Right ventricle myocardium superior (tissue), 1 donor: ENCODE results near the gene SLX4. TPM values are rescaled to one million over a fixed set of nuclear protein-coding genes. Genes with fewer than 3 reads are reported as not detected.

Experiments used
- ATAC-seq: fragments of 200-7000 bp; cut with Tn5 transposase; one replicate; pipeline ENCODE4 v1.9.1; 2020; ENCODE audit warnings: mild to moderate bottlenecking; ENCODE audit not compliant: poor library complexity
- DNase-seq: peaks from one replicate; pipeline ENCODE4 v3.0.0-alpha.2; 2020
- intact Hi-C: fragments of 100-400 bp; cut with DNase I; formaldehyde crosslinking; loops from one replicate; pipeline ENCODE4 v1.11.2; 2022
- total RNA-seq: library from RNA; stranded (reverse); fragmentation: NEBNext Ultra II Directional; extraction: Animal tissue kit (Norgen Biotek cat#: 25700); gene quantifications from one replicate; pipeline ENCODE4 v1.2.1, GENCODE V29; 2021
- donor health status: DM: no; HTN: yes; CAD: no; lungs with severe emphysema.

SLX4 gene
- total RNA-seq, 1 donor from 2014 or later: 3.2 TPM

DNA sequence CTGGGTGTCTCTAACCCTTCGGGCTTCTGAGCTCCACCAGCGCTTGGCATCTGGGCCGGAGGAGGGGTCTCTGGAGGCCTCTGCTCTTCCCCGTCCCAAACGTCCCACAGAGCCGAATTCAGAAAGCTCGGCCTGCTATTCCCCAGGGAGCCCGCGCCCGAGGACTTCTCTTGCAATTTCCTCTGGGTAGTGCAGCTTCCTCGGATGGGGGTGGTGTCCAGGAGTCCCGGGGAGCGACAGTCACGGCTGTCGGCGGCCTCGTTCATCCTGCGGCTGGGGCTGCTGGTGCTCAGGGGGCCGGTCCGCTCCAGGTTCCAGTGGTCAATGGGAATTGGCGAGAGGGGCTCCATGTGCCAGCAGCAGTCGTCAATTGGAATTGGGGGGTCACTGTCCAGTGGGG lies 22.4 kb downstream of the SLX4 start:
- ATAC-seq (no peak), DNase-seq (no peak)
- intact Hi-C loops: no loop called here

DNA sequence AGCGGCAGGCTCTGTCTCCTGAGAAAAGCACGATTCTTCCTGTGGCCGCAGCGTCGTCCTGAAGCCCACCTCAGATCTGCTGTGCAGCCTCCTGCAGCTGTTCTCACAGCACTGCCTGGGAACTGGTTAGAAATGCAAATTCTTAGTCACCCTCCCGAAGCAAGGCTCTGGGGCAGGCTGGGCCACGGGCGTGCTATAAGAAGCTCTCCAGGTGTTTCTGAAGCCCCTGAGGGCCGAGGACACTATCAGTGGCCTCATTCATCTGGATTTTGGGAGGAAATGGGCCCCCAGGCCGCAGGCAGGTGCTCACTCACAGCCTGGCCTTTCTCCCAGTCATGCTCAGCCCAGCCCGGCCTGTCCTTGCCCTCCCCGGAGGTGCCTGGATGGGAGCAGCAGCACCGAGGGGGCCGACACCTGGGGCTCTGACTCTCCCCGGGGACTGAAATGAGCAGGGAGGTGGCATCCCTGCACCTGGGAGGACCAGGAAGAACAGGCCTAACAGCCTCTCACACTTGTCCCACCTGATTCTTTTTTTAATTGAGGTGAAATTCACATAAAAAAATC lies 23.8 kb downstream of the SLX4 start:
- intact Hi-C loops: no loop called here
- ATAC-seq (no peak), DNase-seq (no peak)

DNA sequence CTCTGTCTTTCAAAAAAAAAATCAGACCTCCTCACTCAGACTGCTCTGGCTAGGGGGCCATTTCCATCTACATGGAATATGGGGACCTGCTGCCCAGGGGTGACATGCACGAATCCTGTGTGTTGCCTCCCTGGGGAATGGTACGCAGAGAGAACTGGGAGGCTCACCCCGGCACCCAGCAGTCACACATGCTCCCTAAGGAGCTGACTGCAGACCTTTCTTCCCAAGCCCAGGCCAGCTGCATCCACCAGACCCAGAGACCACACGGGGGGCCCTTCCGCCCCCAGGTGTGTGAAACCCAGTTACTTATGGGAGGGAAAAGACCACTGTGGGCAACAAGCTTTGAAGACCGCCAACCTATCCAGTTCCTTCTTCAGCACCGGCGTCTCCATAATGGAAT lies 27.0 kb downstream of the SLX4 start:
- ATAC-seq: no peak
- intact Hi-C loops: no loop called here
- no peak for DNase-seq

DNA sequence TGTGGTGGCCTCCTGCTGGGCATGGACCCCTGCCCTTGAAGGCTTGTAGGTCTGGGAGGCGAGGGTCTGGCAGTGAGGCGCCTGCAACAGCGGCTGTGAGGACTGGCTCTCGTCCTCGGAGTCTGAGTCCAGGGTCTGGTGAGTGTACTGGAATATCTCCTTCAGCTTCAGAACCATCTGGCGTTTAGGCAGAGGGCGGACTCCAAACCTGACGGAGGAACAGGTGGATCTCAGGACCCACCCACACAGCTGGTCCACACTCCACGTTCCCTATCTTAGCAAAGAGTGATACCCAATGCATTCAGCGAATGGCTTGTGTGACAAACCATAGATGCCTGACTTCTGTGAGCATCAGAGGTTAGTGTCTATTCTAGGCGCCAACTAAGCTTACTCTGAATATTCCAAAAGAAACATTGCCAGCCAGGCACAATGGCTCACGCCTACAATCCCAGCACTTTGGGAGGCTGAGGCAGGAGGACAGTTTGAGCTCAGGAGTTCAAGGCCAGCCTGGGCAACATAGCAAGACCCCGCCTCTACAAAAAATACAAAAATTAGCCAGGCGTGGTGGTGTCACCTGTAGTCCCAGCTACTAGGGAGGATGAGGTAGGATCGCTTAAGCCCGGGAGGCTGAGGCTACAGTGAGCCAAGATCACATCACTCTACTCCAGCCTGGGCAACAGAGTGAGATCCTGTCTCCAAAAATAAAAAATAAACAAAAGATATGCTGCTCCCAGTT lies 27.9 kb downstream of the SLX4 start:
- no peak for DNase-seq
- intact Hi-C loops: no loop called here
- no peak for ATAC-seq

DNA sequence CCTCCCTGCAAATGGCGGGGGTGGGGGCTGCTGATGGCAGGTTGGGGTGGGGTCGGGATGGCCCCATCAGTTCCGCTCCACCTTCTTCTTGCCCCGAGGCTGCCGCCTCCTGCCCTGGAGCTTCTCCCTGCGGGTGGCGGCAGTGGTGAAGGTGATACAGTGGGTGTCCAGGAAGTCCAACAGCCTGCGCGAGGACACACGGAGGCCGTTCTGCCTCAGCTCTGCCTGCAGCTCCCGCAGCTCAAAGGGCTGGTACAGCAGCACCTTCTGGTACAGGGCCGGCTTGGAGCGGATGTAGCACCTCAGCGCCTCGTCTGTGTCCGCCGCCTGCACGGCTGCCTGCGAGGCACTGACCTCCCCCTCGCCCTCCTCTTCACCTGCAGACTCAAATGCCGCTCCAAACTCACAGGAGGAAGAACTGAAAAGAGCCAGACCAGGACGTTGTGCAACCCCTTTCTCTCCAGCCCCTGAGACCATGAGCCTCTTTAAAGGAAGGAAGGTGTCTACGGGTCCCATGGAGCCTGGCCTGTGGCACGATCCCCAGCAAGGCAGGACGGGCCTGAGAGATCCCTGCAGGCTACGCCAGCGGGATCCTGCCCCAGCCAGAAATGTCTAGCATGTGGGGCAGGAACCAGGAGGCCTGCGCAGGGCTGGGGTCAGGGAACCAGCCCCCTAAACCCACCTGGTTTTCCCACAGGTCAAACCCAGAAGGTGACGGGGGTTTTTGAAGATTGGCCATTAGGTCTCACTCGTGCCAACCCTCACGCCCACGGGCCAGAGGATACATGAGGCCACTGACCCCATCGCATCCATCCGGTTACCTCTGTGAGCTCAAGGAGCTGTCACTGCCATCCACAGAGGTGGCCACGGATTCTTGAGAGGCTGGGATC lies 28.9 kb downstream of the SLX4 start:
- ATAC-seq (no peak), DNase-seq (peak; percentile 26)
- intact Hi-C loops: no loop called here

DNA sequence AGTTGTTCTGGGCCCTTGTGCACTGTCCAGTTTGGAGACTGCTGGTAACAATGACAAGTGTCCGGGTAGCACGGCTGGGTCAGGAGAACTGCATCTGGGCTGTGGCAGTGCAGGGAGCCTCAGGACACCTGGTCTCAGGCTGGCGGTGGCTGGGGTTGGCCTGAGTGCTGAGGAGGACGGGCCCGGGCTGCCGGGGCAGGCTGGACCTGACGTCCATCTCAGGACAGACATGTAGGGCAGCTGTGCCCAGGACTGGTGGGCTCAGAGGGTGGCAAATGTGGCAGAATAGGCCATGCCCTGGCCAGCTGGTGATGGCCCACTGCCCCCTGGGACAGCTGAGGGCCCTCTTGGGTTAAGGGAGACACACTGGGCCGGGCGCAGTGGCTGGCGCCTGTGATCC lies 30.0 kb downstream of the SLX4 start:
- intact Hi-C loops: no loop called here
- ATAC-seq: no peak
- peak; percentile 27 for DNase-seq

DNA sequence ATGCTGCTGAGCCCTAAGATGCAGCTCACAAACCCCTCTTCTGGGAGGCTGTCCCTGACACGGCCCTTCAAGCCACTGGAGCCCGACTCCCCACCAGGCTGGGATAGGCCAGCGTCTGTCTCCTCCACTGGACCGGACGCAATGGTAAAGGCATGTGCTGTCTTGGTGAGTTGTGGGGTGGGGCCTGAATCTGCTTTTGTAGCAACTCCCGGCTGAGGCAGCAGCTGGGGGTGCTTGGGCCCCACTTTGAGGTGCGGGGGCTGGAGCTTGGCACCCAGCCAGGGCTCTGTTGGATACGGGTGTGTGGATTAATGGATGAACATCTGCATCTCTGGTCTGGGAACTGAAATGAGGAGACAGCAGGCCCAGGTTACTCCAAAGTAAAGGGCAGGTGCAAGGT lies 30.7 kb downstream of the SLX4 start:
- intact Hi-C loops: no loop called here
- ATAC-seq: no peak
- peak; percentile 35 for DNase-seq

DNA sequence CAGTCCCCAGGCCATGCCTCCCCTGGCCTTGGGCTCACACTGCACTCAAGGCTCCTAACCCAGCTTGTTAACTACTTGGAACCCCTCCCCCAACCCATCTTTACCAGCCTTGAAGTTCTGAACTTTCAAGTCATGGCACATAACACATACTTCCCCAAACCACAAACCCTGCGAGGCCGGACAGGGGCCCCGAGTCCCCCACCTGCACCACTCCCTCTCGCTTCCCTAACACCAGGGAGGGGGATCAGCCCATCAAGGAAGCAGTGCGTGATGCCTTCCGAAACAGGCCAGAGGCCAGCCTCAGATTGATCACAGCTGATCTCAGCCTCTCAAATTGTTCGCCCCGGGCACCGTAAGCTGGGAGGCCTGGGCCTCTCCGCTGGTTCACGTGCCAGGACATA lies 31.2 kb downstream of the SLX4 start:
- ATAC-seq (no peak), DNase-seq (peak; percentile 26)
- intact Hi-C loops: no loop called here

DNA sequence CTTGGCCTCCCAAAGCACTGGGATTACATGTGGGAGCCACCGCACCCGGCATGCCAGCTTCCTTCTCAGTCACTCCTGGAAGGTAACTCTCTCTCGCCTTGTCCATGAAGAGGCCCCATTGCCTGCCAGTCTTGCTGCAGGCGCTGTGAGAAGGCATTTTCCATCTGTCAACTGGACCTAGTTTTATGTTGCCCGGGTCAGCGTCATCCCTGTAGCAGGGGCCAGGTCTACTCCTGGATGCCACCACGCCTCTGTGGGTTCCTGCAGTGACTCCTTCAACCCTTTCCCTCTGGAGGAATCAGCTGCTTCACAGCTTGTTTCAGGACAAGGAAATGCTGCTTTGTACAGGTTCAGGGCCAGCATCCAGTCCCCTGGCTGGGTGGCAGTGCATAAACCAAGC lies 31.6 kb downstream of the SLX4 start:
- DNase-seq (no peak), ATAC-seq (no peak)
- intact Hi-C loops: no loop called here

DNA sequence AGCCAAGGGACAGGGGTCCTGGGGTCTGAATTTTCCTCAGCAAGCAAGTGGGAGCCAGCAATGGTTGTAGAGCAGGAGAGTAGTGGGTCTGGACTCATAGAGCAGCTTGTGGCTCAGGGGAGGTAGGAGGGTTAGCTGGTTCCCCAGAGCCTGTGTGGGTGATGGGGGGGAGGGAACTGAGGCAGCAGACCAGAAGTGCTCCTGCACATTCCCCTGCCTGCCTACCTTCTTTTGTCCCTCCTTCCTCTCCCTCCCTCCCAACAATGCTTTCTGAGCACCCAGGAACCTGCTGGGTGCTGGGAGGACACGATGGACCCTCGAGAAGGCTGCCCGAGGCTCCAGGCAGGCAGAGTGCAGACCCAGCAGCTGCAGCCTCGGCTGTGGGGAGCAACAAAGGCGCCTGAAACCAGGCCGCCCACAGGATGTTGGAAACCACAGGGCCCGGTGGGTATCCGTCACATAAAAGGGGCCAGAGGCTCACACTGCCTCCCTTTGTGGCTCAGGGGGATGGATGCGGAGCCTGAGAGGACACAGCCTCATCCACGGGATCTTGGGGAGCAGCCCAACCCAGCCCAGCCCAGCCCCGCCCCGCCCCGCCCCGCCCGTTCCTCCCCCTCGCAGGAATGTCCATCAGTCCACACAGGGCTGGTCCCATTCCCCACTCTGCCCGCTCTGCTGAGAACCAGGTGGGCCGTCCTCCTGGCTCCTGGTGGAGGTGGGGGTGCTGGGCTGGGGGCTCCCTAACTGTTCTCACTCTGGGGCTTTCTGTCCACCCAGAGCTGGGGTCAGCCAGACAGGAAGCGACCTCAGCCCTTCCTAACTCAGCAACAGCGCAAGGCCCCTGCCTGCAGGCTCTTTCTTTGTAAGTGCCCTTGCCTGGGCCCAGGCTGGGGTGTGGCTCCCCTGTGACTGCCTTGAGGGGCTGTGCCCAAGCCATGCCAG lies 32.5 kb downstream of the SLX4 start:
- no peak for DNase-seq
- ATAC-seq: peak; percentile 20
- intact Hi-C loops: no loop called here

DNA sequence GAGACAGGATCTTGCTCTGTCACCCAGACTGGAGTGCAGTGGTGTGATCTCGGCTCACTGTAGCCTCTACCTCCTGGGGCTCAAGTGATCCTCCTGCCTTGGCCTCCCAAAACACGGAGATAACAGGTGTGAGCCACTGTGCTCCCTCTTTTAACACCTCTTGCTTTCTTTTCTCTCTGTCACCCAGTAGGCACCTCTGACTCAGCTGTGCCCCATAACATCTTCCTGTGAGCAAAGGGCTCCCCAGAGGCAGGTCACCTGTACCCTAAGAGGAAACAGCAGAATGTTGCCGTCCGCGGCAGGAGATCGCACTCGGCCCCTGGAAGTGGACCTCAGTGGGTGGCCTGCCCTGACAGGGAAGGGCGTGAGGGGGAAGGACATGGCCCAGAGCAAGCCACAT lies 33.3 kb downstream of the SLX4 start:
- ATAC-seq (no peak), DNase-seq (no peak)
- intact Hi-C loops: no loop called here

DNA sequence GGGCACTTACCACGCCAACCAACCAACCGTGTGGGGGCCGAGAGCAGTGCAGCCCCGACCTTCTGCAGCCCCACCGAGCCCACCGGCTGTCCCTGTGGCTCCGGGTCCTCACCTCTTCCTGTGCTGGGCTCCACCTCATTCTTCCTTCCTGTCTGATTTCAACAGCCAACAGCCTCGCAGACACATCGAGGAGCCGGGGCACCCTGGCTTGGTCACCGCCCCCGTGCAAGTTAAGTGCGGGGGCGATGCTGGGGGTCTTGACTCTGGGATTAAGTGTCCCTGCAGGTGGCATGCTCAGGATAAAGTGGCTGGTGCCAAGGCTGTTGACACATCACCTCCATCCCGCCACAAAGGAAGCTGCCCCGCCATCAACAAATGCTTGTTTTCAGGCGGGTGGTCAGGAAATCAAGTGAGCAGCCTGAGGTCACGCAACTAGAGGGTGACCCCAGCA lies 34.1 kb downstream of the SLX4 start, which contains the start of gene NLRC3:
Gene NLRC3, minus strand, starts transcription at position 102 of the 451 bp plus-strand sequence. CDS start 12,367 bp downstream, outside the sequence.
- DNase-seq: no peak
- intact Hi-C loops: no loop called here
- ATAC-seq: no peak

DNA sequence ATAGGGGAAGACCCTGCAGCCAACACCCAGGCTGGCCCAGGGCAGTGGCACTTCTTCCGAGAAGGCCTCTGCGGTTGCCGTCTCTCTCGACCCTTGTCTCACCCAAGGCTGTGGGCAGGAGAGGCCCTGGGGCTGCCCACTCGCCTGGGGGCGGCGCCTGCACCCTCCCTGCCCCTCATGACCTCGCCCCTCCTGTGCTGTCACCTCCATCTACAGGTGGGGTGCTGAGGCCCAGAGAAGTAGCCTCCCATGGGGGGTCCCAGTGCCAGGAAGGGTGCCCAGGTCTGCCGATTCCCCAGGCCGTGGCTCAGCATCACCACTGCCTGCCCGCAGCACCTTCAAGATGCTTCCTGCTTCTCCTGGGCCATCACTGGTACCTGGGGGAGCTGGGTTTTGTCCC lies 35.2 kb downstream of the SLX4 start:
- DNase-seq: no peak
- intact Hi-C loops: no loop called here

DNA sequence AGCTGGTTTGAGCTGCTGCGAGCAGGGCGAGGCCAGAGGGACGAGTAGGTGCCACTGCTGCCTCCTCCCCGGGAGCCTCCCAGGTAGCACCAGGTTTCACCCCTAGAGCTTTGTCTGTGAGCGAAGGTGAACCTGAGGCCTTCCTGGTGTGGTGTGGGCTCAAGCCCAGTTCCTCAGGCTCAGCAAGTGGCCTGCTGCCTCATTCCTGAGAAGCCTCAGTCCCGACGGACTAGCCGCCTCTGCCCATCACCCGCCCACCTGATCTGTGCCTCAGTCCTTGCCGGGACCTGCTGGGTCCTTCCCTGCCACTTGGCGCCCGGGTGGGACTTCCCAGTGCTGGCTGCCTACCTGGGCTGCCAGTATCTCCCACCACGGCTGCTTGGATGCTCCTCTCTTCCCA lies 35.9 kb downstream of the SLX4 start:
- DNase-seq (no peak), ATAC-seq (no peak)
- intact Hi-C loops: no loop called here

More for the DNA sequence above, 35.2 kb downstream of the SLX4 start:
- ATAC-seq: no peak

DNA sequence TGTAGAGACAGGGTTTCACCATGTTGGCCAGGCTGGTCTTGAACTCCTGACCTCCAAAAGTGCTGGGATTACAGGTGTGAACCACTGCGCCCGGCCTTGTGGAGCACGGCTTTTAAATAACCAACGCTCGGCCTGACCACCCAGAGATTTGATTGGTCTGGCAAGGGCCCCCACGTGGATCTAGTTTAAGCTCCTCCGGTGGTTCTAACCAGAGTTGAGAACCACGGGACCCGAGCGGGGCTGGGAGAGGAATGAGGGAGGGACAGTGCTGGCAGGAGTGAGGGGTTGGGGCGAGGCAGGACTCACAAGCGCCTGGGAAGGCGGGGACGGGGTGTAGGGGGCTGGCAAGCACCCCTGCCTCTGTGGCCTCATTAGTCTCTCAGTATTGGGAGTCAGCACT lies 37.2 kb downstream of the SLX4 start:
- no peak for ATAC-seq
- no peak for DNase-seq
- intact Hi-C loops: no loop called here

DNA sequence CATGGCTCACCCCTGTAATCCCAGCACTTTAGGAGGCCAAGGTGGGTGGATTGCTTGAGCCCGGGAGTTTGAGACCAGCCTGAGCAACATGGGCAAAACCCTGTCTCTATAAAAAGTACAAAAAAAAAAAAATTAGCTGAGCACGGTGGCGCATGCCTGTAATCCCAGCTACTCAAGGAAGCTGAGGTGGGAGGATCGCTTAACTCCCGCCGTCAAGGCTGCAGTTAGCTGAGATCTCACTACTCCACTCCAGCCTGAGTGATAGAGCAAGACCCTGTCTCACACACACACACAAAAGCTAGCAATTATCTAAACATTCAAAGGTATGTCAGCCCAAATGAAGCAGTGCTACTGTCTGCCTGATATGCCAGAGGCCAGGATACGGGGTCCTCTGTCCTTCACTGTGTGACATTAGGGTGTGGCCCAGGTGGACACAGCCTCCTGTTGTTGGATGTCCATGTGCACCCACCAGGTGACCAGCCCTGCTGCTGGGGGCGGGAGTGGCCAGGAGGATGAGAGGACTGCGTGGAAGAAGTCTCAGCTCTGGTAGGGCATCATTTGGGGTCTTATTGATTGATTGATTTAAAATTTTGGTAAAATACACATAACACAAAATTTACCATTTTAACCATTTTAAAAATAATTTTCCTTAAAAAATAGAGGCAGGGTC lies 38.1 kb downstream of the SLX4 start:
- DNase-seq: no peak
- ATAC-seq: no peak
- intact Hi-C loops: no loop called here

DNA sequence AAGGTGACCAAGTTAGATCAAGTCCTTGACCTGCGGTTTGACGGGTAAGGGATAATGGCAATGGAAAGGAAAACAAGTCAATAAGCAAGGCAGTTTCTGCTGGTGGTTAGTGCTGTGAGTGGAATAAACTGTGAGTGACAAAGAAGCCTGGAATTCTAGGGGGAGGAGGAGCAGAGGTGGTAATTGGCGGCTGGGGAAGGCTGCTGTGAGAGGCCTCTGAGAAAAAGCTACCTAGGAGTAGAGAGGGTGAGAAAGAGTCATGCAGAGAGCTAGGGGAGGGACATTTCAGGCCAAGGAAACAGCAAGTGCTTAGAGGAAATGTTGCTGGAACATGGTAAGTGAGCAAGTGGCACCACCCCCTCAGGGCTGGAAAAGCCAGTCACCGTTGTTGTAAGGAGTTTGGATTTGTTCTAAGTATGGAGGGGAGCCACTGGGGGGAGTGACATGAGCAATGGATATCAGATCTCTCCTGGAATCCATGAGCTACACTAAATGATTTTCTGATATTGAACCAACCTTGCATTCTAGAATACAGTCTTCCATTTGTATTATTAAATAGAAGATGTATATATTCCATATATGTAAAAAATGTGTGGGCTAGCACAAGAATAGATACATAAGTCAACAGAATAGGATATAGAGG lies 40.9 kb downstream of the SLX4 start:
- ATAC-seq: no peak
- DNase-seq: no peak
- intact Hi-C loops: no loop called here

DNA sequence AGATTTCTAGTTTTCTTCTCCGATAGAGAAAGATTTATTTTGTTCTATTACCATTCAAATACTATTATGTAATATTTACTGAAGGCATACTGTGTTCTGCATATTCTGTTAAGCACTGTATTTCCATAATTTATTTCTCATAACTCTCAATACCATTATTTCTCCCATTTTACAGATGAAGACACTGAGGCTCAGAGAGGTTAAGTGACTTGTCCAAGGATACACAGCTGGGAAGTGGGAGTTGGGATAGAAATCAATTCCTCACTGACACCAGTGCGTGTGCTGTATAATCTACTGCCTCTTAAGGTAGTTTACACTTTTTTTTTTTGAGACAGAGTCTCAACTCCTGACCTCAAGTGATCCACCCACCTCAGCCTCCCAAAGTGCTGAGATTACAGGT lies 41.6 kb downstream of the SLX4 start:
- ATAC-seq (no peak), DNase-seq (no peak)
- intact Hi-C loops: no loop called here
